ENCODE results near the gene CPO. TPM values are rescaled to one million over a fixed set of nuclear protein-coding genes. Genes with fewer than 3 reads are reported as not detected.

The CPO gene
- total and polyA plus RNA-seq, 12 donors, result 0.07 to 0.59 (median 0.35) TPM; not detected in 7

DNA sequence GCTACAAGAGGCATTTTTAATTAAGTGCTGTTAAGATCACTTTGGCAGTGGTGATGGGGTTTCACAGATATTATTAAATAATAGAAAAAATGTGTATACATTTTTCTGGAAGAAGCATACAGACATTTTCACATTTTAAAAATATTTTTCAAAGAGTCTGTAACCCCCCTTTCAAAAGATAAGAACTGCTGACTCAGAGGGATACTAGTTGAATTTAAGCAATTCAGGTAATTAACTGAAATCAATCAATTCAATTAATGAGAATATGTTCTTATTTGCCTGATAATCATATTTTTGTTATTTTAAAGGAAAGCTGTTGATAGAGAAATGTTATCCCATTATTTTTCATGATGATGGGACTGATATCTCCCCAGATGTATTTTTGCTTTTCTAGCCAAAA, 41.1 kb downstream of the CPO start:
- Histone ChIP-seq H3K4me1 (peaks cover 3 to 35% (median 22%) of the 10 kb centered on the region in 9 donors), H3K27me3 (no peaks in the 10 kb centered on the region), H3K36me3 (no peaks in the 10 kb centered on the region), H3K27ac (peak overlapping the region in 1 of 10 donors; percentile 20), H3K9me3 (peaks cover 0 to 7% (median 0%) of the 10 kb centered on the region in 11 donors), H3K4me3 (no peak overlapping the region)
- no peak for TF ChIP-seq CTCF (IDR thresholded peaks at IDR 0.05)
- intact Hi-C loops (cut with DNase I), result loop anchor here (2.0 to 10.0 kb wide), 16 partner anchors 154 to 492 kb away; partner anchors contain the start of gene KLF7 (in 5 of the 10)
- DNase-seq (no peak), ATAC-seq (no peak)

DNA sequence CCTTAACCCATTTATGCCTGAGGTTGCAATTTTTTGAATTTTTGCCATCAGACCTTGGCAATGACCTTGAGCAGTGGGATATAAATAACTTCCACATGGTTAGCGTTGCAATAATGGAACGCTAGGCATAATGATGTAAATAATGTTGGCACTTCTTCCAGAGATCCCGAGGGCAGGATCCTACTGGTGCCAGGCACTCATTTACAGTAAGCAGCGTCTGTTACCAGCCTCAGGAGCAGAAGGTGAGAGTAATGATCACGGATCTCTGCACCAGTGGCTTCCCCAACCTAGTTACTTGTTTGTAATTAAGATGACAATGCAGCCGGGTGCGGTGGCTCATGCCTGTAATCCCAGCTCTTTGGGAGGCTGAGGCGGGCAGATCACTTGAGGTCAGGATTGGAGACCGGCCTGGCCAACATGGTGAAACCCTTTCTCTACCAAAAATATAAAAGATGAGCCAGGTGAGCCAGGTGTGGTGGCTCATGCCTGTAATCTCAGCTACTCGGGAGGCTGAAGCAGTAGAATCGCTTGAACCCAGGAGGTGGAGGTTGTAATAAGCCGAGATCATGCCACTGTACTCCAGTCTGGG, 41.9 kb downstream of the CPO start:
- WGBS, 2 donors, result 70 to 71% methylated on average over 12 of the region's 12 CpGs
- Histone ChIP-seq H3K27ac (peak overlapping the region in 1 of 10 donors; percentile 20), H3K36me3 (no peaks in the 10 kb centered on the region), H3K27me3 (no peaks in the 10 kb centered on the region), H3K9me3 (no peaks in the 10 kb centered on the region), H3K4me1 (peaks cover 3 to 35% (median 22%) of the 10 kb centered on the region in 9 donors), H3K4me3 (no peak overlapping the region)
- TF ChIP-seq CTCF (IDR thresholded peaks at IDR 0.05), result no peak
- DNase-seq (no peak), ATAC-seq (peak in 5 of 8 donors; percentile 29 to 87 (median 50))
- intact Hi-C loops (cut with DNase I), result loop anchor here (1.0 to 10.0 kb wide), 19 partner anchors 154 to 494 kb away; partner anchors contain the start of gene KLF7 (in 5 of the 10)

- Histone ChIP-seq H3K36me3 (no peaks in the 10 kb centered on the region), H3K4me1 (peaks cover 3 to 35% (median 22%) of the 10 kb centered on the region in 9 donors), H3K9me3 (no peaks in the 10 kb centered on the region), H3K4me3 (no peak overlapping the region), H3K27ac (peak overlapping the region in 1 of 10 donors; percentile 10), H3K27me3 (no peaks in the 10 kb centered on the region)
- DNase-seq (peak; percentile 76 to 79), ATAC-seq (peak; percentile 88 to 97 (median 94))
- TF ChIP-seq CTCF (IDR thresholded peaks at IDR 0.05), result peak; percentile 82 to 94 (median 87)
- 38 to 39% methylated on average over 8 of the region's 8 CpGs for WGBS, 2 donors
- intact Hi-C loops (cut with DNase I), result loop anchor here (1.0 to 10.0 kb wide), 19 partner anchors 153 to 493 kb away; partner anchors contain the start of gene KLF7 (in 5 of the 10)
Observed at GRCh38 chr2:206981739-206982340, 42.5 kb downstream of the CPO start.

DNA sequence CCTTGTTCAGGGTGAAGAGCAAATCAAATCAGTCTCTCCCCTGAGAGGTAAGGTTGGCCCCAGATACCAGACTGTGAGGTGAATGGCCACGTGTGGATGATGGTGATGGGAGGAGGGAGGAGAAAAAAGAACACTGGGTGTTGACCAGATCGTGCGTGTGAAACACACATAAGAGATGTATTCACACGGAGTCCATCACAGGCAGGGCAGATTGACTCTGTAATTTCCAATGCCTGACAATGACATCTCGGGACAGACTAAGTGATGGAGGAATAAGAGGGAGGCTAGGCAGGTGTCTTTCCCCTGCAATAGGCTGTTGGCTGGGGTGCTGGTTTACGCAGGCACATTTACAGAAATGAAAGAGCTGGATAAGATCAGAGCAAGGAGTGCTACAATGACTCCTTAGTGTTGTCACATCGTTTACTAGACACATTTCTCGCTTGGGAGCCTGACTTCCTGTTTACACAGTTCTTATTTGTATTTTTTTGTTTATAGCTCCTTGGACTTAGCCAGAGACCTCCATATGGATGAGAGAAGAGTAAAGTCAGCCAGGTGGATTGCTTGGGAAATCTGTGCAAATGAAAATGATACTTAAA, 43.1 kb downstream of the CPO start:
- Histone ChIP-seq H3K9me3 (no peaks in the 10 kb centered on the region), H3K4me3 (no peak overlapping the region), H3K27me3 (no peaks in the 10 kb centered on the region), H3K4me1 (peaks cover 3 to 35% (median 22%) of the 10 kb centered on the region in 9 donors), H3K36me3 (no peaks in the 10 kb centered on the region), H3K27ac (peak overlapping the region in 3 of 10 donors; percentile 10 to 42 (median 18))
- intact Hi-C loops (cut with DNase I), result loop anchor here (1.0 to 10.0 kb wide), 16 partner anchors 152 to 491 kb away; partner anchors contain the start of gene KLF7 (in 5 of the 10)
- no peak for TF ChIP-seq CTCF (IDR thresholded peaks at IDR 0.05)
- 60 to 75% methylated on average over 8 of the region's 8 CpGs for WGBS, 2 donors
- ATAC-seq (no peak), DNase-seq (no peak)

All from heart right ventricle (tissue), 16 donors.